ENCODE results near the gene RHCG. TPM values are rescaled to one million over a fixed set of nuclear protein-coding genes. Genes with fewer than 3 reads are reported as not detected.

The RHCG gene
- total and polyA plus RNA-seq, 2 of the 13 experiments (the other 11 are each of a cell fraction or from before 2014, with no cell fraction given) = not detected

GRCh38 chr15:89459271-89460038 is 36.9 kb downstream of the RHCG start (continued):
- TF ChIP-seq ARID4A (CRISPR knock-in tag; IDR thresholded peaks at IDR 0.05; ENCODE audit: borderline replicate concordance) (peak; percentile 63; the same call in 1 of the 2 replicates), DMAP1 (CRISPR knock-in tag; IDR thresholded peaks at IDR 0.05) (0 out of 2 replicates have a peak, but pooled peaks have one; percentile 22), ZBTB20 (CRISPR knock-in tag; IDR thresholded peaks at IDR 0.05; ENCODE audit: borderline replicate concordance, low read depth) (no peak), ZNF614 (CRISPR knock-in tag; IDR thresholded peaks at IDR 0.05; ENCODE audit: borderline replicate concordance) (no peak), CHD2 (IDR thresholded peaks at IDR 0.05; ENCODE audit: low read depth, low read length) (no peak), ZNF687 (CRISPR knock-in tag; IDR thresholded peaks at IDR 0.05) (peak; percentile 64), MYNN (CRISPR knock-in tag; IDR thresholded peaks at IDR 0.05; ENCODE audit: low read depth) (no peak), IKZF4 (CRISPR knock-in tag; IDR thresholded peaks at IDR 0.05; ENCODE audit: borderline replicate concordance, low read depth, not compliant biosample characterization) (no peak), TGIF2 (CRISPR knock-in tag; IDR thresholded peaks at IDR 0.05) (no peak), JUN (CRISPR knock-in tag; IDR thresholded peaks at IDR 0.05) (no peak), ZNF674 (CRISPR knock-in tag; IDR thresholded peaks at IDR 0.05; ENCODE audit: low read depth) (no peak), HCFC1 (IDR thresholded peaks at IDR 0.05; ENCODE audit: low read depth, low read length) (no peak), NFYB (CRISPR knock-in tag; IDR thresholded peaks at IDR 0.05) (no peak), SRSF4 (IDR thresholded peaks at IDR 0.05; ENCODE audit: low read depth, low read length, poor library complexity, severe bottlenecking) (no peak), PHB2 (IDR thresholded peaks at IDR 0.05; ENCODE audit: partially characterized antibody) (no peak), ZNF180 (CRISPR knock-in tag; IDR thresholded peaks at IDR 0.05; ENCODE audit: borderline replicate concordance, low read depth) (no peak), GTF2F1 (IDR thresholded peaks at IDR 0.05; ENCODE audit: low read length) (no peak), ZNF605 (CRISPR knock-in tag; IDR thresholded peaks at IDR 0.05) (no peak), ZNF280D (CRISPR knock-in tag; IDR thresholded peaks at IDR 0.05) (no peak)
